HCT116 (cell line): ENCODE data around the gene KDM7A. TPM values are rescaled to one million over a fixed set of nuclear protein-coding genes. Genes with fewer than 3 reads are reported as not detected.

Source experiments
- ATAC-seq: fragments of 200-7000 bp; cut with Tn5 transposase; 2 replicates; pipeline ENCODE4 v1.9.1; 2020; ENCODE audit warnings: mild to moderate bottlenecking, moderate library complexity
- BruUV-seq: library from RNA; stranded (reverse); fragments of 400-500 nt; replicated peaks from 2 replicates; lab custom pipeline; 2021; lab: Mats Ljungman, UMichigan
- CTCF ChIA-PET: fragments of 300-600 bp; sonication (Branson Sonifier 250); formaldehyde crosslinking; loops from one replicate; lab custom pipeline; 2021; ENCODE audit warnings: antibody characterized with exemption; lab: Charles Lee
- POLR2A ChIA-PET: fragments of 300-600, 350-600 bp; sonication (Branson Sonifier 250); formaldehyde crosslinking; loops from one replicate; lab custom pipeline; 2021; ENCODE audit warnings: antibody characterized with exemption; lab: Charles Lee
- RAD21 ChIA-PET, 2 experiments: fragments of 300-600 bp; sonication (Branson Sonifier 250); formaldehyde crosslinking; loops; one replicate each; lab custom pipeline; 2023; ENCODE audit warnings: low total read pairs in 2 of 2; ENCODE audit not compliant: uncharacterized antibody in 2 of 2, unreplicated experiment in 2 of 2, low non-redundant PET in 1 of 2; lab: Charles Lee
- DNase-seq: peaks from one replicate; pipeline ENCODE4 v3.0.0-alpha.2; 2010; ENCODE audit warnings: low read depth, low spot score
- H2AFZ ChIP-seq: fragments of 200-600 bp; shearing (Covaris generic), sonication (generic); 2 replicates; pipeline ENCODE4 v1.6.1; 2017; ENCODE audit warnings: low read depth, mixed run types, mixed read lengths, antibody characterized with exemption, low read length; ENCODE audit not compliant: poor library complexity, severe bottlenecking
- H3K27ac ChIP-seq: 2 replicates; pipeline ENCODE4 v1.5.1; 2012; ENCODE audit warnings: low read depth, low read length
- H3K27me3 ChIP-seq: fragments of 200-600 bp; sonication (generic); 2 replicates; pipeline ENCODE4 v1.6.1; 2016; ENCODE audit warnings: mixed run types, low read length, mixed read lengths; ENCODE audit not compliant: insufficient read depth
- H3K36me3 ChIP-seq, 2 experiments: fragments of 200-500 bp in 1 of 2; fragments of 200-600 bp in 1 of 2; sonication (Bioruptor generic) in 1 of 2; sonication (generic) in 1 of 2; 2 replicates each; pipeline versions ENCODE4 v1.5.1 to v1.6.1; 2014 to 2016; ENCODE audit warnings: low read length in 2 of 2, inconsistent platforms in 1 of 2, mixed read lengths in 1 of 2, mixed run types in 1 of 2; ENCODE audit not compliant: insufficient read depth in 2 of 2, control insufficient read depth in 1 of 2
- H3K4me1 ChIP-seq, 2 experiments: fragments of 200-600 bp in 1 of 2; sonication (generic) in 1 of 2; 2 replicates each; pipeline versions ENCODE4 v1.5.1 to v1.6.1; 2012 to 2017; ENCODE audit warnings: low read length in 2 of 2, inconsistent platforms in 1 of 2, mild to moderate bottlenecking in 1 of 2, mixed read lengths in 1 of 2, mixed run types in 1 of 2, moderate library complexity in 1 of 2; ENCODE audit not compliant: insufficient read depth in 2 of 2, control insufficient read depth in 1 of 2
- H3K4me2 ChIP-seq: fragments of 200-600 bp; sonication (generic); 2 replicates; pipeline ENCODE4 v1.6.1; 2017; ENCODE audit warnings: mixed run types, low read length, mixed read lengths
- H3K4me3 ChIP-seq, 2 experiments: fragments of 200-600 bp in 1 of 2; sonication (generic) in 1 of 2; replicated peaks in 1 of 2; 2 replicates each; pipeline ENCODE4 v1.5.1; 2011 to 2016; ENCODE audit warnings: low read length in 2 of 2, control low read depth in 1 of 2, low read depth in 1 of 2, mild to moderate bottlenecking in 1 of 2, mixed read lengths in 1 of 2, mixed run types in 1 of 2
- H3K79me2 ChIP-seq: fragments of 200-600 bp; sonication (generic); 2 replicates; pipeline ENCODE4 v1.6.1; 2017; ENCODE audit warnings: mild to moderate bottlenecking, mixed run types, low read length, moderate library complexity, mixed read lengths; ENCODE audit not compliant: insufficient read depth
- H3K9ac ChIP-seq: fragments of 200-600 bp; sonication (generic); 2 replicates; pipeline ENCODE4 v1.6.1; 2016; ENCODE audit warnings: low read length, mixed read lengths
- H3K9me2 ChIP-seq: fragments of 200-600 bp; sonication (generic), shearing (Covaris generic); 2 replicates; pipeline ENCODE4 v1.6.1; 2017; ENCODE audit warnings: mixed run types, mild to moderate bottlenecking, moderate library complexity; ENCODE audit not compliant: insufficient read depth
- H3K9me3 ChIP-seq, 2 experiments: fragments of 200-500 bp in 1 of 2; fragments of 200-600 bp in 1 of 2; sonication (Bioruptor generic) in 1 of 2; sonication (generic) in 1 of 2; 2 replicates each; pipeline ENCODE4 v1.6.1; 2014 to 2017; ENCODE audit warnings: low read length in 2 of 2, mixed read lengths in 2 of 2, inconsistent platforms in 1 of 2, low read depth in 1 of 2, mild to moderate bottlenecking in 1 of 2, mixed run types in 1 of 2, moderate library complexity in 1 of 2; ENCODE audit not compliant: control insufficient read depth in 1 of 2, insufficient read depth in 1 of 2
- H4K20me1 ChIP-seq: fragments of 200-600 bp; sonication (generic), shearing (Covaris generic); 2 replicates; pipeline ENCODE4 v1.6.1; 2017; ENCODE audit warnings: mixed run types, mild to moderate bottlenecking, moderate library complexity; ENCODE audit not compliant: insufficient read depth
- ATF3 ChIP-seq: IDR thresholded peaks from 2 replicates; pipeline ENCODE4 v1.6.1; 2012
- CEBPB ChIP-seq: IDR thresholded peaks from 2 replicates; pipeline ENCODE4 v1.6.1; 2012; ENCODE audit warnings: low read depth
- EGR1 ChIP-seq: IDR thresholded peaks from 2 replicates; pipeline ENCODE4 v1.6.1; 2012; ENCODE audit warnings: low read depth
- EZH2 ChIP-seq: fragments of 200-600 bp; sonication (generic); IDR thresholded peaks from 2 replicates; pipeline ENCODE4 v1.6.1; 2017; ENCODE audit warnings: antibody characterized with exemption, mixed run types
- EZH2phosphoT487 ChIP-seq: fragments of 200-600 bp; IDR thresholded peaks from 2 replicates; pipeline ENCODE4 v1.6.1; 2018; ENCODE audit warnings: antibody characterized with exemption, borderline replicate concordance
- FOSL1 ChIP-seq: IDR thresholded peaks from 2 replicates; pipeline ENCODE4 v1.6.1; 2012; ENCODE audit warnings: low read depth
- MAX ChIP-seq: IDR thresholded peaks from 2 replicates; pipeline ENCODE4 v1.6.1; 2012
- POLR2A ChIP-seq: IDR thresholded peaks from 2 replicates; pipeline ENCODE4 v1.7.0; 2011; ENCODE audit warnings: borderline replicate concordance; ENCODE audit not compliant: insufficient read depth, insufficient read length; ENCODE audit errors: extremely low read depth
- POLR2AphosphoS5 ChIP-seq: IDR thresholded peaks from 2 replicates; pipeline ENCODE4 v1.6.1; 2011; ENCODE audit warnings: mild to moderate bottlenecking, low read depth, low read length, moderate library complexity
- SIN3A ChIP-seq: IDR thresholded peaks from 2 replicates; pipeline ENCODE4 v1.6.1; 2012; ENCODE audit warnings: low read depth
- SP1 ChIP-seq: IDR thresholded peaks from 2 replicates; pipeline ENCODE4 v1.6.1; 2012; ENCODE audit warnings: low read depth
- SRF ChIP-seq: IDR thresholded peaks from 2 replicates; pipeline ENCODE4 v1.6.1; 2012; ENCODE audit warnings: low read depth
- TCF7L2 ChIP-seq: IDR thresholded peaks from 2 replicates; pipeline ENCODE4 v1.7.0; 2011; ENCODE audit warnings: borderline replicate concordance, inconsistent platforms; ENCODE audit not compliant: insufficient read depth, insufficient read length; ENCODE audit errors: extremely low read depth
- ZBTB33 ChIP-seq: IDR thresholded peaks from 2 replicates; pipeline ENCODE4 v1.6.1; 2011; ENCODE audit warnings: mild to moderate bottlenecking, low read length, moderate library complexity; ENCODE audit not compliant: insufficient replicate concordance; ENCODE audit errors: extremely low read depth
- ZFX ChIP-seq: fragments of 450-650 bp; IDR thresholded peaks from 2 replicates; pipeline ENCODE4 v1.6.1; 2017
- ZNF274 ChIP-seq: fragments of 200-500 bp; sonication (Bioruptor generic); IDR thresholded peaks from 2 replicates; pipeline ENCODE4 v1.6.1; 2014; ENCODE audit warnings: mild to moderate bottlenecking, low read depth, low read length, inconsistent platforms
- intact Hi-C: fragments of 100-400 bp; cut with micrococcal nuclease; formaldehyde crosslinking; loops from 2 replicates; pipeline ENCODE4 v1.10.0; 2022
- total RNA-seq: library from RNA; stranded (reverse); gene quantifications from one replicate; pipeline ENCODE4 v1.2.1, GENCODE V29; 2021; ENCODE audit not compliant: unreplicated experiment

Gene KDM7A
- total RNA-seq, 1 experiment from 2014 or later: 11.6 TPM

GRCh38 chr7:140160308-140160707, 16.5 kb downstream of the KDM7A start:
- no peaks in the 10 kb centered on the region for H3K27me3 ChIP-seq
- DNase-seq (no peak), ATAC-seq (no peak)
- no peak overlapping the region for H3K27ac ChIP-seq
- H3K4me2 ChIP-seq: no peak overlapping the region
- H3K36me3 ChIP-seq: no peaks in the 10 kb centered on the region
- intact Hi-C loops: no loop called here
- no peaks in the 10 kb centered on the region; the same call in 1 of the 2 replicates for H3K79me2 ChIP-seq
- peaks cover 6 to 10% of the 10 kb centered on the region in 2 experiments; a peak in 3 of 4 replicates for H3K4me1 ChIP-seq
- CTCF ChIA-PET: no interaction called here
- H4K20me1 ChIP-seq: no peaks in the 10 kb centered on the region
- RAD21 ChIA-PET: no interaction called here
- POLR2A ChIA-PET: no interaction called here
- H2AFZ ChIP-seq: no peak overlapping the region
- no peaks in the 10 kb centered on the region for H3K9me3 ChIP-seq
- TF ChIP-seq FOSL1 (no peak), POLR2AphosphoS5 (no peak), ZNF274 (no peak), ZBTB33 (no peak), EZH2phosphoT487 (no peak), ATF3 (no peak), POLR2A (no peak), EZH2 (no peak), SRF (no peak), EGR1 (no peak), MAX (no peak), SIN3A (no peak), TCF7L2 (no peak), SP1 (no peak), ZFX (no peak), CEBPB (no peak)
- no TSS peak for BruUV-seq
- H3K9ac ChIP-seq: no peak overlapping the region
- no peak overlapping the region for H3K4me3 ChIP-seq
- no peaks in the 10 kb centered on the region for H3K9me2 ChIP-seq
